CD4-positive, alpha-beta T cell treated with Interferon gamma for 1 hour (primary cell): ENCODE results near the gene HSD17B3.

ENCODE experiments used
- DNase-seq: peaks from one replicate; pipeline ENCODE4 v3.0.0-alpha.2; 2020

The HSD17B3 gene

DNA sequence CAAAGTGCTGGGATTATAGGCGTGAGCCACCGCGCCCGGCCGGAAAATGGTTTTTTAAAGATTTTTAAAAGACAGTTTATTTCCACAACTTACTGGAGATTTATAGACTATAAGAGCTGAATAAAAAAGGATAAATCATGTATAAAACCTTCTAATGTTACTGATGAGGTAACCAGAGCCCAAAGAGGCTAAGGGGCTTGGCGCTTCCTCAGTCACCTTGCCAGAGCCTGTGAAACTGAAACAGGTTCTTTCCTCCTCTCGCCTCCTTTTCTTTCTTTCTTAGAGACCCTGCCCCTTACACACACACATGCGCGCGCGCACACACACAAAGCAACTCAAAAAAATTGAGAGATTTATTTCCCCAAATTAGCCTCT is 69.8 kb downstream of the HSD17B3 start:
- no peak for DNase-seq

DNA sequence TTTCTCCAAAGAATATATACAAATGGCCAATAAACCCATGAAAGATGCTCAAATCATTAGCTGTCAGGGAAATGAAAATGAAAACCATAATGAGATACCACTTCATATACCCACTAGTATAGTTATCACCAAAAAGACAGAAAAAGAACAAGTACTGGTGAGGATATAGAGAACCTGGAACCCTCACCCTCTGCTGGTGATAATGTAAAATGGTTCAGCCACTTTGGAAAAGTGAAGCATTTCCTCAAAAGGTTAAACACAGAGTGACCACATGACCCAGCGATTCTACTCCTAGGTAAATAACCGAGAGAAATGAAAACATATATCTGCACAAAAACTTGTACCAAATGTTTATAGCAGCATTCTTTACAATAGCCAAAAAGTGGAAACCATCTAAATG is 72.0 kb downstream of the HSD17B3 start:
- DNase-seq: no peak

DNA sequence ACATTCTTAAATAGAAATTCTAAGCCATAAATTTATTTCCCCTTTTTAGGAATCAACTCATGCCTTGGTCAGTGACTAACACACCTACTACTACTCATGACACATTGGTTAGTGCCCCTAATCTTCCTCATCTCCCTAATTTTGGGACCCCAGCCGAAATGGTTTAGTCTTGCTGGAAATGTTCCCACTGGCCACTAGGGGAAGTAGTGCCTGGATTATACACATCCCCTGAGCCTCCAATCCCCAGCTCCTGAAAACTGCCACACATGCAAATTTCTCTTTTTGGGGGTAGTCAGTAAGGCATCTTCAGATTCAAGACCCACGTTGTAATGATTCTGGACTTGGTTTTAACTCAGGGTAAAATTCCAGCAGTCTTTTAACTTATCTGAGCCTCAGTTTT is 79.8 kb downstream of the HSD17B3 start:
- DNase-seq: no peak

DNA sequence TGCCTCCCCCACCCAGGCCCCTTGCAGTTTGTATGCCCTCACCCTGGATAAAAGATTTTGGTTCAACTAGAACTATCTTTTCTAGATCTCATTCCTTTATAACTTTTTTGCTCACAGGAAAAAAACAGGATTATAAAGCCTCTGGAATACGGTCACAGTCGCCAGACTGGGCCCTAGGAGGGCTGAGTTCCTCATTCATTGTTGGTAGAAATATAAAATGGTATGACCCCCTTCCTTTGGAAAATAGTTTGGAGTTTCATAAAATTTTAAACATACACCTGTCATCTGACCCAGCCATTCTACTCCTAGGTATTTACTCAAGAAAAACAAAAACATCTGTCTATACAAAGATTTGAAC is 82.1 kb downstream of the HSD17B3 start:
- DNase-seq: no peak

DNA sequence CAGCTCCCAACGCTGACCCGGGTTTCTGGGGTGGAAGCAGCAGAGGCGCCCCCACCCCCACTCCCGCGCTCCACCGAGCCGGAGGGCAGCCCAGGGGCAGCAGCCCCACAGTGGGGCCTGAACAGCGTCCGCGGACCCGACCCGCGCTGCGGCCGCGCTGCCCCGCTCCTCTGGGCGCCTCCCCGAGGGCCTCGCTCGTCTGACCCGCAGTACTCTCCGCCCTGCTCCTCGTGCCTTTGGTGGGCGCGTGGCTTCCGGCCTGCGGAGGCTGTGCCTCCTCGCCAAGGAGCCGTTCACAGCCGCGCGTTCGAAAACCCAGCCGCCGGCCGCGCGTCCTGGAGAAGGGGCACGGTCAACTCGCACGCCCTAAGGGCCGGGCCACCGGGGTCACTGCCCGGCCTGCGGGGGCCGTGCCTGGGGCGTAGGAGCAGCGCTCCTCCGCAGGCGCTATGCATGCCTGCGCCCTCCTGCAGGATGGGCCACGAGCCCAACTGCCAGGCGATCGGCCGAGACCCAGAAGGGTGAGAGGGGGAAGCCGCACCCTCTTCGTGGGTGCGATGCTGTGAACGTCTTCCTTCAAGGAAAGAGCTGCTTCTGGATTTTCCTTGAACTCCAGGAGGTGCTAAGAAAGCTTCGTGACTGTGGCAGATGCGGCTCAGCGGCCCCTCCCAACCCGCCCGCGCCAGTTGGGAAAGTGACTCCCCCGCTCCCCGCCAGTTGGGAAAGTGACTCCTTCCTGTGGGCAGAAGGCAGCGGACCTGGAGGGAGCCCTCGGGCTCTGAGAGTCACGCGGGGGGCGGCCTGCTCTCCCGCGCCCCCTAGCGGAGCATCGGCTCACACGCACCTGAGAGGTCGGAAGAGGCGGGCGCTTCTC is 82.7 kb downstream of the HSD17B3 start:
- DNase-seq: peak; percentile 20

DNA sequence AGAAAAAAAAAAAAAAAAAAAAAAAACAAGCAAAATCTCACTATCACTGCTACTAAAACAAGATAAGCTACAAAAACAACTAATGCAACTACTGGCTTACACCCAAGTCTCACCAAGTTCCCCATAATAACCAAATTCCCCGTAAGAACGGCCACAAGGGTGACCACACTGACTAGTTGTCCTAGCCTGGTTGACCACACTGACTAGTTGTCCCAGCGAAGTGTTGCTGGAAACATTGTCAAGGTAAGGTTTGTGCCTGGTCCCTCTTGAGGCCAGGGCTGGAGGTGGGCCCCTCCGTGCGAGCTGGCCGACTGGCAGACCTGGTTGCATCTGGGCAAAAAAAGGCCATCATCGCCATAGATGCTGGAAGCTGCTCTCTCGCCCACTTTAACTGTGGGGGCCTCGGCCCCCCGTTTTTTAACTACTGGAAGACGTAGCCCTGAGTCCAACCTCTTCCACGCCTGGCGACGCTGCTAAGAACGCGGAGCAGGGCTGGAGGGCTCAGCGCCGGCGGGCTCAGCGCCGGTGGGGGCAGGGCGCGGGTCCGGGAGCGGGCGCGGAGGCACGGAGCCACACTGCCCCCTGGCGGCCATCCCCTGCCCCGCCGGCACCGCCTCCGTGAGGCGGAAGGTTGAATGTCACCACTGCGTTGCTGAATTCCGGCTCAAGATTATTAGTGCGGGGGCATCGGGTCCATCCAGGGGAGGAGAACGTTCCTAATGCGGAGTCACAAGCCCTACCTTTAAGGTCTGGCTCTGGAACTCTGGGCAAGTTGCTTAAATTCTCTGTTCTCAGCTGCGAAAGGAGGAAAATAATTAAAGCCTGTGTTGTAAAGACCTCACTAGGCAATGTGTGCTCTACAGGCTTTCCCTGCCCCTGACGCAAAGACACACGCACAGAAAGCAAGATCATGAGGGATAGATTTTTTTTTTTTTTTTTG is 84.0 kb downstream of the HSD17B3 start:
- peak; percentile 52 for DNase-seq

DNA sequence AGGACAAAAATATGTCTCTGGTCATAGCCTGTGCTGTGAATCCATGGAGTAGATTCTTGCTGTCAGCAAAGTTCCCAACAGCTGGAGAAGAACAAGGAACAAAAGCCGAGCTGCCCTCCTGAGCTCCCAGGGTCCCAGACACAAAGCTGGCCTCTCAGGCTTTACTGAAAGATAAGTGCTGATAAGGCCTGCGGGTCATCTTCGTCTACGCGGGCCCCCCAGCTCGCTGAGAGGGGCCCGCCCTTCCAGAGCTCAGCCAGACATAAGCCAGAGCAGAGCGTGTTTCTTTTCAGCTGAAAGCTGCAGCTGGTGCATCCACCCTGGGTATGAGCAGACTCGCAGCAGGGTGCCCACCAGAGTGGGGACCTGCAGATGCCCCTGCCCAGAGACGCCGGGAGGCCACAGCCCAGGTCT is 84.7 kb downstream of the HSD17B3 start:
- no peak for DNase-seq

DNA sequence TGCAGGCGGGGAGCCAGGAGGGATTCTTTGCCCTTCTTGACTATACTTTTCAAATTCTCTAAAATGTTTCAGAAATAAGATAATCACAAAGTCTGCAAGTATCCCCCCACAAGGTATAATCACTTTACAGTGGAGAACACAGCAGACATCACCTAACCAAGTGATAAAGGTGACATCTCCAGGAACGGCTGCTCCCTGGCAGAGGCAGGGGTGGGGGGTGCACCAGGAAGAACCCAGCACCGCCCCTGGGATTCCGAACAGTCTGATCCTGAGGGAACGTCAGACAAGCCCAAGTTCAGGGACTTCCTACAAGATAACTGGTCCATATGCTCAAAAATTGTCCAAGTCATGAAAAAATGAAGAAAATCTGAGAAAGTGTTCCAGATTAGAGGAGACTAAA is 85.4 kb downstream of the HSD17B3 start:
- DNase-seq: no peak

DNA sequence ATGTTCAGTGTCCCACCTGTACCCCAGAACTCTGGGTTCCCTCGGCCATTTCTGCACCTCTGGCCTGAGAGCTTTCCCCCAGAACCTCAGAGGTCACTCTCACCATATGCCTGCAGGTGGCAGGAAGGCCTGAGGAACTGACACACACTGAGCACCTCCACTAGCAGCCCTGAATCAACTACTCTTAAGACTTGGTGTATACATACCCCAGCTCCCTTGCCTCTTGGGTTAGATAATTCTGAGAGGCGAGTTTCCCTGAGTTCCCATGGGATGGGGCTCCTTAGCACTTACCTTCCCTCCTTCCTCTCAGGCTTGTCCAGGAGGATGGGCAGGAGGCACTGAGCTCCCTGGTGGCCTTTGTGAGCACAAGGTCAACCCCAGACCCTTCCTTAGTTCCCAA is 86.1 kb downstream of the HSD17B3 start:
- DNase-seq: no peak

DNA sequence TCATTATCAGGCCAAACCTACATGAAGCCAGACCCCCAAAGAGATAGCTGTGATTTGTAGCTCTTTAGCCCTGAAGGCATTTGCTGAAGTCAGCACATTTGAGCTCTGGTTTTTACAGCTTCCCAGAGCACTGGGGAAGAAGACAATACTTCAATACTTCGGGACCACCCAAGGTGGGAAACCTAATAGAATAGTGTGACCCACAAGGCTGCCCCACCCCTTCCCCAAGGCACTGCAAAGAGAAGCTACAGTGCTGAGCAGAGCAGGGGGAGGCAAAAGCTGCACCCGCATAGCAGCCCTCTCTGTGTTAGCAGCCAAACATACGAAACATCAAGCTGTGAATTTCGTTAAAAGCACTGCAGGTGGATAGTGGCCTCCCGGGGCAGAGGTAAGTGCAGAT is 87.3 kb downstream of the HSD17B3 start:
- no peak for DNase-seq

DNA sequence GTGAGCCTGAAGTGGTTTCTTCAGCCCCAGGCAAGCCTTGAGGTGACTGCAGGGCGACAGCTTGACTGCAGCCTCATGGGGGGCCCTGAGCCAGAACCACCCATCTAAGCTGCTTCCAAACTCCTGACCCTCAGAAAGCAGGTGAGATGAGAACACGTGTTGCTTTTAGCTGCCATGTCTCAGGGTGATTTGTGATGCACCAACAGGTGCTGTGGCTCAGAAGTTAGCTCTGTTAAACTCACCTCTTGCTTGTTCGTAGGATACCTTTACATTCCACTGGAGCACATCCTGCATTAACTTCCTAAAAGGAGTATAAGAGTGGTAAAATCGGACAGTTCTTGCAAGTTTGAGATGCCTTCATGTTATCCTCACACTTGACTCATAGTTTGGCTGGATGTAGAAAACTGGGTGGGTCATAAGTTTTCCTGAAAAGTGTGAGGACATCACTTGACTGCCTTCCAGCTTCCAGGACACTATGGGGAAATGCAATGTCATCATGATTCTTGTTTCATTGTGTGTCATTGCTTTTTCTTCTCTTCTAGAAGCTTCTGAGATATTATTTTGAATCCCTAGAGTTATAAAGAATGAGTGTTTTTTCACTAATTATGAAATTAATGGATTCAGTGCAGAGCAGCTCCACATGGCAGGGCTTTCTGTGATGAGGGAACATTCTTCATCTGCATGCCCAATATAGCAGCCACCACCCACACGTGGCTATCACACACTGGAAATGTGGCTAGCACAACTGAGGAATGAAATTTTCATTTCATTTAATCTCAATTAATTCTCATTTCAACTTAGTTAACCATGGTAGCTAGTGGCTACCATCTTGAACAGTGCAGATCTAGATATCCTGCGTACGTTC is 92.3 kb downstream of the HSD17B3 start:
- no peak for DNase-seq

DNA sequence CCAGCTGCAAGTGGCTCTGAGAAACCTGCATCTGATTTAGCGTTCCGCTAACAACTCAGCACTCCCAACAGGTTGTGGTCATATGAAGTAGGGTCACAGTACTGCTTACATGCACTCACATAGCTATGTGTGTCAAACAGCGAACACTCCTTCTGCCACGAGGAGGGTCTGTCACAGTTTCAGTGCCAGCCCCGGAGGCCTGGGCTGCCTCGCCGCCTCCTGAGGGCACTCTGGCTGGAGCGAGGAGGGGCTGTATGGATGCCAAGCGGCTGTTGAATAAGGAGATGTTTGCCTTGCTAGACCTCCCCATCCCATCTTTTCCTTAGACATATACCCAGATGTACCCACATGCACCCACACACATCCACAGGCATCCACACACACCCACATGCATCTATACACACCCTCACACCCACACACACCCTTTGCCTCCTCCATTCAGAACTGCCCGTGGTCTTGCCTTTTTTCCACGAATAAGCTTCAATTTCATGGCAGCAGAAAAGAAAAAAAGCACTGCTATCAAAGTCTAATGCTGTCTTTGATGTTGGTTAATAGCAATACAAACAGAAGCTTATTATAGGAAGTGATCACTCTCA is 95.7 kb downstream of the HSD17B3 start:
- no peak for DNase-seq

DNA sequence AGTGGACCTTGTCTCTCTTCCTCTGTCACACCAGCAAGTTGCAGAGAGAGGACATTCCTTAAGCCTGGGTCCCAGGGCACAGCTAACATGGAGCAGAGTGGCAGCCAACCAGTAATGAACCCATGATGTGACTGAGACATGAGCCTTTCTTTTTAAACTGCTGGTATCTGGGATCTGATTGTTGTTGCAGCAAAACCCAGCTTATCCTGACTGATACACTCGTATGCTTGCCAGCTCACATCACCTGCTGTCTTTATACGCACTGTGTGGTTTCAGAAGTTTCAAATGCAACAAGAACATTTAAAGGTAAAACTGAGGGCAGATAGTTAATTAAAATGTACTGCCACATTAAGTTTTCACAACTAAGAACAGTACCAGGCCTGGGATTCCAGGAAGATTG is 97.1 kb downstream of the HSD17B3 start:
- no peak for DNase-seq

DNA sequence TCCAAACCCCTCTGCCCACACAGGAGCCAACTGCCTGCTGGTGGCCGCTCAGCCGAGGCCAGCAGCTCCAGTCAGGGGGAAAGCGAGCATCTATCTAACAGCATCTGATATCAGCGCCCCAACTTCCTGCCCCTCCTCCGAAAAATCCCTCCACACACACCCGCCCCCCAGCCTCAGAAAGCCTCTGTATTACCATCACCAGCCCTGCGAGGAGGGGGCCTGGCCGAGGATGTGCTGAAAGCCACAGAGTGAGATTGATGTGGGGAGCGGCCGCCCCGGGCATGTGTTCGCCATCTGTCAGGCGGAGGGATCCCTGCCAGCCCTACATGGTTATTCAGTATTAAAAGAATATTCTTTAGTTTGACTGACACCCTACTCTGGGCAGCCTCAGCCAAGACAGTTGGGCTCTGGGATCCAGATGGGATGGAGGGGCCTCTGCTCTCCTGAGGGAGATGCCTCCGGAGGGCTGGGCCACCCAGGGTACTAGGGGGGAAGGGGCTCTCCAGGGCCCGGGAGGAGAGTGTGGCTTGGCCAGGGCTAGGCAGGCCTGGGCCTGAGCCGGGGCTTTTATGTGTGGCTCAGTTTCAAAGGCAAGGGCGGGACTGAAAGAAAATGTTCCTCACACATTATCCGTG is 98.0 kb downstream of the HSD17B3 start:
- DNase-seq: peak; percentile 4

DNA sequence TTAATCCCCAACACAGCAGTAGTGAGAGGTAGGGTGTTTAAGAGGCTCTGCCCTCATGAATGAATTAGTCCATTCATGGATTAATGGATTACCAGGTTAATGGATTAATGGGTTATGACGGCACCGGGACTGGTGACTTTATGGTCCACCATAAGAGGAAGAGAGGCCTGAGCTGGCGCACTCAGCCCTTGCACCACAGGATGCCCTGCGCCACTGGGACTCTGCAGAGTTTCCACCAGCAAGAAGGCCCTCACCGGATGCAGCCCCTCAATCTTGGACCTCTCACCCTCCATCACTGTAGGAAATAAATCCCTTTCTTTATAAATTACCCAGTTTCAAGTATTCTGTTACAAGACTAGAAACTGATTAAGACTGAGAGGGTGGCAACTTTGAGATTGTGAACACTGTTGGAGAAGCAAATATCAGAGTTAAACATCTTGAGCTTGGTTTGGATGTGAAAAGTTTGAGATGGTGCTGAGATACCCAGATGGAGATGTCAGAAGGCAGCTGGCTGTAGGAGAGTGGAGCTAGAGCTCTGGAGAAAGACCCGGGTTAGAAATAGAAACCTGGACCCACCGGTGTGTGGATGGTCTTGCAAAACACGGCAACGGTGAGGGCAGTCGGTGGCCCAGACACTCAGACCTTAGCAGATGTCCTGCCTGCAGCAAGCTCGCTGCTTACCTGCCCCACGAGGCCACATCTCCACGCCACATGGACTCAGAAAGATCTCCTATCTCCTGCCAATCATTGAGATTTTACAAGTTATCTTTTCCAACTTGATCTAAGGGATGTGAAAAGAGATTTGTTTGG is 98.8 kb downstream of the HSD17B3 start:
- DNase-seq: no peak

DNA sequence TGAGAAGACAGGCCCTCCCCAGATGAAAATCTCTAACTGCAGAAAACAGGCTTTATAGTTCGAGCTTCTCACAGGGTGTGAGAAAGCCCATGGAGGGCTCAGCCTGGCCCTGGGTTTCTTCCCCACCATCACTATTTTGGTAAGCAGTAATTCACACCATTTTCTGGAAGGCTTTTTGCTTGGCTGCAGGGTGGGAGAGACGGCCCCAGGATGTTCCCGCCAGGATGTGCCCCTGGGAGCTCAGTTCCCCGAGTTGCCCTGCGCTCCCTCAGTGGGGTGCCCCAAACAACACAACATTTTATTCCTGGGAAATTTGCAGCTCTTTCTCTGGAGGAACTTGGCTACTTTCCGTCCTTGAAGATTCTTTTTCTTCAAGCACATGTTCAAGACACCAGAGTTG is 100.8 kb downstream of the HSD17B3 start:
- no peak for DNase-seq

DNA sequence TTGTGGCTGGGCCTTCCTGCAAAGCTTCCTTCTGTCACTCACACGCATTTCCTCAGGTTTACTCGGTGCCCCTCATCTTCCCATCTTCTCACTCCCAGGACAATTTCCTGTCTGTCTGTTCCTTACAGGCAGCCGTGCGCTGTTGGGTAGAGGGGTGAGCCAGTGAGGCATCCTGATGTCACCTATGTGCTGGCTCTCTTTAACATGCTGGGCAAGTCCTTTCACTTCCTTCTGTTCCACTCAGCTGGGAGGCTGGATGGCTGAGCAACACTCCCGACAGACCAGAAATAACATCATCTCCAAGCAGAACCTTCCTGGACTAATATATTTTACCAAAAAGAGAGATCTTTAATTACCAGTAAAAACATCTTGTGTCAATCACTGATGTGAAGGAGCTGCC is 103.0 kb downstream of the HSD17B3 start:
- no peak for DNase-seq

DNA sequence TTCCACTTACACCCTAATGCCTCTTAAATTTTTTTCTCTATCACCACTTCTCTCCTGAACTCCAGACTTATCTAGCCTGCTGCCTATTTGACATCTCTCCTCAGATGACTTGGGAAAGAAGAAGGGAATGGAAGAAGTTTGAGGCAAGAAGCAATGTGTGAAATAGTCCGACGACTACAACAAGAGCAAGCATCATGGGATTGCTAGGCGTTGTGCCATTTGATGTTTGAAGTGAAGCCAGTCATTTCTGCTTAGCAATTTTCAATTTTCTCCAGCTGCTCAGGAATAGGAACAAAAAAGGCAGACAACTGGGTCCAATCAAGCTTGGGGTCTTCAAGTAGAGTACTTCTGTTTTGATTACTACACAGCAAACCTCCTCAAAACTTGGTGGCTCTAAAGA is 106.4 kb downstream of the HSD17B3 start:
- DNase-seq: no peak

DNA sequence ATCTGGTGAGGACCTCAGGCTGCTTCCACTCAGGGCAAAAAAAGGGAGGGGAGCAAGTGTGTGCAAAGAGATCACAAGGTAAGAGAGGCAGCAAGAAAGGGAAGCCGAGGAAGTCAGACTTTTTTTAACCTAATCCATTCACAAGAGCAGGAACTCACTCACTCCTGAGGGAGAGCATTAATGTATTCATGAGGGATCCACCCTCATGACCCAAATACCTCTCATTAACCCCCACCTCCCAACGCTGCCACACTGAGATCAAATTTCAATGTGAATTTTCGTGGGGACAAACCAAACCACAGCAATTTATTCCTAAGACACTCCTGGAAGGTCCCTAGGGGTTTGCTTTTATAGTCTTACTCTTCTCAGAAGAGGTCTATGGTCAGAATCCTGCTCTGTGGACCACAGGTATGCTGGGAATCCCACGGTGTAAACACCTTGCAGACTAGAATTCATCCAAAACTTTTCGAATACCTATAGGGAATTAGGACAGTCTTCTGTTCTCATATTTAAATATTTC is 108.7 kb downstream of the HSD17B3 start:
- no peak for DNase-seq

DNA sequence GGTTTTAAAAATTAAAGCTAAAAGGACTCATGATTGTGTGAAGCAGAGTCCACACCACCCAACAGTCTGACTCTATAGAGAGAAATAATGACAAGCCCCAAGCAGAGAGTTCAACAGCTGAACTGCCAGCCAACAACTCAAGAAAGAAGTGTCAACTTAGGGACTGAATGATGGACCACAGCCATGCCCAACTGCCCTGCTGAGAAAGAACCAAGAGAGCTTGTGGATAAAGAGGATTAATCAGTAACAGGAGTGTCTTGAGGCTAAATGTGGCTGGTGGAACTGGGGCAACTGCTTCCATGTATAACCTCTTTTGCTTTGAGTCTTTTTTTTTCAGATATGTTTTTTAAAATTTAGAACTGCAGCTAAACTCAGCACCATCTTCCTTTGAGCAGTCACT is 109.3 kb downstream of the HSD17B3 start:
- DNase-seq: no peak

DNA sequence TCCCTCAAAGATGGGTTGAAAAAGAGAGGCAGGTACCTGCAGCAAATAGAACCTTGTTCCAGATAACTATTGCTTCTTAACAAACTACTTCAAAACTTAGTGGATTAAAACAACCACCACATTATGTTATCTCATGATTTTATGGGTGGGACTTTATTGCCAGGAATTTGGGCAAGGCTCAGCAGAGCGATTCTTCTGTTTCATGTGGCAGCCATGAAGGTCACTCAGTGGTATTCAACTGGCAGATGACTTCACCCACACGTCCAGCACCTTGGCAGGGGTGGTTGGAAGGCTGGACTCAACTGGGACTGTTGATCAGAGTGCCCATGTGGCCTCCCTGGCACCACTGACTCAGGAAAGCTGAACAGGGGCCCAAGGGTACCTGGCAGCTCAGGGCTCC is 112.0 kb downstream of the HSD17B3 start:
- DNase-seq: no peak
